Colonic mucosa (tissue), 4 donors: ENCODE results near the gene INMT. TPM values are rescaled to one million over a fixed set of nuclear protein-coding genes. Genes with fewer than 3 reads are reported as not detected.

Experiments
- DNase-seq: peaks from one replicate; pipeline ENCODE4 v3.0.0-alpha.2; 2020
- H3K27ac ChIP-seq: fragments of 200-600 bp; one replicate; pipeline ENCODE4 v1.8.0; 2021
- H3K27me3 ChIP-seq: fragments of 200-600 bp; one replicate; pipeline ENCODE4 v1.8.0; 2021
- H3K36me3 ChIP-seq: fragments of 200-600 bp; one replicate; pipeline ENCODE4 v1.8.0; 2021
- H3K4me1 ChIP-seq: fragments of 200-600 bp; one replicate; pipeline ENCODE4 v1.8.0; 2021; ENCODE audit warnings: mild to moderate bottlenecking
- H3K4me3 ChIP-seq: fragments of 200-600 bp; one replicate; pipeline ENCODE4 v1.8.0; 2021
- H3K9ac ChIP-seq, 2 donors: one replicate each; pipeline ENCODE4 v1.7.0; 2013; ENCODE audit warnings: control low read depth in 2 of 2, low read depth in 2 of 2, low read length in 2 of 2
- H3K9me3 ChIP-seq: fragments of 200-600 bp; one replicate; pipeline ENCODE4 v1.8.0; 2021
- intact Hi-C: fragments of 100-400 bp; cut with DNase I; formaldehyde crosslinking; loops from one replicate; pipeline ENCODE4 v1.14.1; 2022
- total RNA-seq, 2 donors: library from RNA; stranded (reverse); fragmentation: NEBNext Ultra II Directional in 1 of 2; extraction: Animal tissue kit (Norgen Biotek cat#: 25700) in 1 of 2; gene quantifications; one replicate each; pipeline ENCODE4 v1.2.1, GENCODE V29; 2021
- TF ChIP-seq, protein P1 (sequence below): fragments of 200-600 bp; IDR thresholded peaks from one replicate; pipeline ENCODE4 v1.8.0; 2022; ENCODE audit warnings: antibody characterized with exemption, mild to moderate bottlenecking
- donor health status: healthy.
- donor health status: DM: no; HTN: no; CAD: no.
- donor health status: DM: no; HTN: no; CAD: no.

The INMT gene
- total RNA-seq, 2 donors from 2014 or later = 2.3 to 6.0 TPM

DNA sequence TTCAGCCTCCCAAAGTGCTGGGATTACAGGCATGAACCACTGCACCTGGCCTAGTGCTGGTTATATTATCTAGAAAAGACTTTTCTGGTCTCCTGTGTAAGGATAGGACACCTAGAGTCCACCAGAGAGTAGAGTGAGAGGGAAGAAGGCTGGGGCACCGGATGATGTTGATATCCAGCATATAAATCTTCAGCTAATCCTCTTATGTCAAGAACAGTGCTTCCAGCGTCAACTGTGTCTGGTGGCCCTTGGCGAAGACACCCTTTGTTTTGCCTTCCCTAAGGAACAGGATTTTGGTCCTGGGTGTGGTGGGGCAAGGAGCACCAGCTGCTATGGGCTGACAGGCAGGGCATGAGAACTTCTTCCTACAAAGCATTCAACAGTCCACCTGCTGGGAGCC, 16.3 kb upstream of the INMT start:
- no peaks in the 10 kb centered on the region for H3K36me3 ChIP-seq
- H3K27ac ChIP-seq = no peak overlapping the region
- no peaks in the 10 kb centered on the region for H3K9me3 ChIP-seq
- no peak overlapping the region for H3K4me3 ChIP-seq
- no peaks in the 10 kb centered on the region for H3K4me1 ChIP-seq
- no peak for DNase-seq
- TF ChIP-seq, protein P1, sequence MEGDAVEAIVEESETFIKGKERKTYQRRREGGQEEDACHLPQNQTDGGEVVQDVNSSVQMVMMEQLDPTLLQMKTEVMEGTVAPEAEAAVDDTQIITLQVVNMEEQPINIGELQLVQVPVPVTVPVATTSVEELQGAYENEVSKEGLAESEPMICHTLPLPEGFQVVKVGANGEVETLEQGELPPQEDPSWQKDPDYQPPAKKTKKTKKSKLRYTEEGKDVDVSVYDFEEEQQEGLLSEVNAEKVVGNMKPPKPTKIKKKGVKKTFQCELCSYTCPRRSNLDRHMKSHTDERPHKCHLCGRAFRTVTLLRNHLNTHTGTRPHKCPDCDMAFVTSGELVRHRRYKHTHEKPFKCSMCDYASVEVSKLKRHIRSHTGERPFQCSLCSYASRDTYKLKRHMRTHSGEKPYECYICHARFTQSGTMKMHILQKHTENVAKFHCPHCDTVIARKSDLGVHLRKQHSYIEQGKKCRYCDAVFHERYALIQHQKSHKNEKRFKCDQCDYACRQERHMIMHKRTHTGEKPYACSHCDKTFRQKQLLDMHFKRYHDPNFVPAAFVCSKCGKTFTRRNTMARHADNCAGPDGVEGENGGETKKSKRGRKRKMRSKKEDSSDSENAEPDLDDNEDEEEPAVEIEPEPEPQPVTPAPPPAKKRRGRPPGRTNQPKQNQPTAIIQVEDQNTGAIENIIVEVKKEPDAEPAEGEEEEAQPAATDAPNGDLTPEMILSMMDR = no peak
- no peaks in the 10 kb centered on the region for H3K27me3 ChIP-seq
- intact Hi-C loops = loop anchor here (10.0 kb wide), 1 partner anchor 111 kb away; no protein-coding TSS in a partner anchor
- H3K9ac ChIP-seq = no peak overlapping the region

DNA sequence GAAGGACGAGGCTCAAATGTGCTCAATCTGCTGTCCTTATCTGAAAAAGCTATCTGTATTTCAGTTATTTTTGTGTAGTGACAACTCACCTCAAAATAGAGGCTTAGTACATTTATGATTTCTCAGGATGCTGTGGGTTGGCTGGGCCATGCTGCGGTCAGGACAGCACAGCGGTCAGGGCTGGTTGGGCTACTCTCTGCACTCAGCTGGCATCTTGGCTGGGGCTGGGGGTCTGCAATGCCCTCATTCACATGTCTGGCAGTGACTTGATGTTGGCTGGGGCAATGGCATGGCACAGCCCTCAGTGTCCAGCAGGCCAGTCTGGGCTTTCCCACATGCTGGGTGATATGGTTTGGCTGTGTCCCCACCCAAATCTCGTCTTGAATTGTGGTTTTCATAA, 15.6 kb upstream of the INMT start:
- no peaks in the 10 kb centered on the region for H3K9me3 ChIP-seq
- no peak overlapping the region for H3K9ac ChIP-seq
- no peak overlapping the region for H3K4me3 ChIP-seq
- intact Hi-C loops = loop anchor here (10.0 kb wide), 1 partner anchor 111 kb away; no protein-coding TSS in a partner anchor
- H3K36me3 ChIP-seq = no peaks in the 10 kb centered on the region
- no peak overlapping the region for H3K27ac ChIP-seq
- H3K4me1 ChIP-seq = no peaks in the 10 kb centered on the region
- no peak for DNase-seq
- TF ChIP-seq, protein P1 = no peak
- no peaks in the 10 kb centered on the region for H3K27me3 ChIP-seq

GRCh38 chr7:30738026-30738915, 13.7 kb upstream of the INMT start:
- H3K4me1 ChIP-seq = no peaks in the 10 kb centered on the region
- H3K9me3 ChIP-seq = no peaks in the 10 kb centered on the region
- H3K9ac ChIP-seq = no peak overlapping the region
- TF ChIP-seq, protein P1 = no peak
- intact Hi-C loops = loop anchor here (10.0 kb wide), 1 partner anchor 113 kb away; no protein-coding TSS in a partner anchor
- DNase-seq = no peak
- H3K4me3 ChIP-seq = no peak overlapping the region
- no peaks in the 10 kb centered on the region for H3K27me3 ChIP-seq
- H3K36me3 ChIP-seq = no peaks in the 10 kb centered on the region
- H3K27ac ChIP-seq = no peak overlapping the region

DNA sequence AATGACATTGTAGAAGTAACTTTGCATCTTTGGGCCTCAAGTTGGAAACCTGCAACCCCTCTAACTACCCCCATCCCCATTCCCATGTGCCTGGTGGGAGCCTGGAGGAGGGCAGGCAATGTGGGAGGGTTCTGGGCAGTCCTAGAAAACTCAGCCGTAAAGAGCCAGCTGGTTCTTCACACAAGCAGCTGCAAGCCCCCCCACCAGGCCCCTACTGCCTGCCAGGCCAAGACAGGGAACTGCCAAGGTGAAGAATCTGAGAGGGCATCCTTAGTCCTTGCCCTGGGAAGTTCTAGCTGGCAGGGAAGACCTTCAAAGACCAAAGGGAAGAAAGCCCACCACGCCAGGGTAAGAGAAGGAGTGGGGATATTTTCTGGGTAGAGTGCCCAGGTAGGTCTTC, 12.2 kb upstream of the INMT start:
- no peak overlapping the region for H3K4me3 ChIP-seq
- TF ChIP-seq, protein P1 = no peak
- no peaks in the 10 kb centered on the region for H3K36me3 ChIP-seq
- H3K9me3 ChIP-seq = no peaks in the 10 kb centered on the region
- H3K4me1 ChIP-seq = no peaks in the 10 kb centered on the region
- no peak overlapping the region for H3K9ac ChIP-seq
- intact Hi-C loops = loop anchor here (10.0 kb wide), 2 partner anchors 115 to 175 kb away; no protein-coding TSS in a partner anchor
- H3K27me3 ChIP-seq = no peaks in the 10 kb centered on the region
- H3K27ac ChIP-seq = no peak overlapping the region
- no peak for DNase-seq

- Histone ChIP-seq H3K9ac (no peak overlapping the region), H3K4me3 (no peak overlapping the region), H3K27ac (no peak overlapping the region), H3K4me1 (no peaks in the 10 kb centered on the region), H3K27me3 (no peaks in the 10 kb centered on the region), H3K9me3 (no peaks in the 10 kb centered on the region), H3K36me3 (no peaks in the 10 kb centered on the region)
- intact Hi-C loops = loop anchor here (10.0 kb wide), 1 partner anchor 176 kb away; no protein-coding TSS in a partner anchor
- TF ChIP-seq, protein P1 = peak; percentile 99
- DNase-seq = peak; percentile 79
Observed at GRCh38 chr7:30740417-30741181, 11.3 kb upstream of the INMT start.
